GM10266 (cell line): ENCODE data around the gene PPP6R3.

Experiments used
- DNase-seq: peaks from one replicate; pipeline ENCODE4 v3.0.0; 2012; ENCODE audit errors: extremely low spot score
- CTCF ChIP-seq: IDR thresholded peaks from 2 replicates; pipeline ENCODE4 v1.5.1; 2012; ENCODE audit warnings: mild to moderate bottlenecking, low read depth; ENCODE audit not compliant: control insufficient read depth, insufficient read depth; ENCODE audit errors: missing control alignments

Gene PPP6R3

GRCh38 chr11:68436162-68436888, 24.2 kb upstream of the PPP6R3 start:
- TF ChIP-seq CTCF = no peak
- no peak for DNase-seq

GRCh38 chr11:68436985-68437926, 23.3 kb upstream of the PPP6R3 start:
- TF ChIP-seq CTCF = no peak
- DNase-seq = no peak

GRCh38 chr11:68437927-68438657, 22.5 kb upstream of the PPP6R3 start:
- no peak for DNase-seq
- TF ChIP-seq CTCF = no peak

GRCh38 chr11:68438658-68439259, 21.8 kb upstream of the PPP6R3 start:
- DNase-seq = no peak
- TF ChIP-seq CTCF = no peak

- no peak for DNase-seq
- no peak for TF ChIP-seq CTCF
These were observed 21.0 kb upstream of the PPP6R3 start for GRCh38 chr11:68439355-68440065.

- TF ChIP-seq CTCF = no peak
These were observed 20.3 kb upstream of the PPP6R3 start for GRCh38 chr11:68440224-68440623.

More at GRCh38 chr11:68440224-68440623, 20.3 kb upstream of the PPP6R3 start:
- no peak for DNase-seq
